DMS79 treated with DMSO at 0.1 percent for 48 hours (cell line): Measurements from ENCODE around the gene TRIM73.
"Not testable (repeated sequence)": the region's sequence is repeated elsewhere in the genome, so short reads cannot be mapped to it uniquely, and the experiment has no call there.

Source experiments
- DNase-seq: peaks from one replicate; lab custom pipeline; 2025; lab: John Stamatoyannopoulos, UW

Gene TRIM73

DNA sequence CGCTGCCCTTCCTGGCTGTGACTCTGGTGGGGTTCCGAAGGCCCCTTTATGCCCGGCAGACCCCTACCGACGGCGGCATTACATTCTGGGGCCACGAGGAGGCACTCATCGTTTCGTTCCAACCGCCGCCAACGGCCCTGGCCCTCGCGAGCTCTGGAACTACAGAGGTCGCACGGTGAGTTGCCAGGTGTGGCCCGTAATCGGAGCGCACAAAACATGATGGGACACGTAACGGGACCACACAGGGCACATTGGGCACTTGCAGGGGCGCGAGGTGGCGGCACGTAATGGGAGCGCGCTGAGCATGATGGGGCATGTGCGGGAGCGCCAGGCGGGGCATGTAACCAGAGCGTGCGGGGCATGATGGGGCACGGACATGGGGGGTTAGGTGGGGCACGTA, at the start of gene TRIM73:
TRIM73 (plus strand) TSS at position 301 of the 400 bp plus-strand sequence. CDS start 3,305 bp downstream, outside the sequence.
- not testable (repeated sequence) for DNase-seq

DNA sequence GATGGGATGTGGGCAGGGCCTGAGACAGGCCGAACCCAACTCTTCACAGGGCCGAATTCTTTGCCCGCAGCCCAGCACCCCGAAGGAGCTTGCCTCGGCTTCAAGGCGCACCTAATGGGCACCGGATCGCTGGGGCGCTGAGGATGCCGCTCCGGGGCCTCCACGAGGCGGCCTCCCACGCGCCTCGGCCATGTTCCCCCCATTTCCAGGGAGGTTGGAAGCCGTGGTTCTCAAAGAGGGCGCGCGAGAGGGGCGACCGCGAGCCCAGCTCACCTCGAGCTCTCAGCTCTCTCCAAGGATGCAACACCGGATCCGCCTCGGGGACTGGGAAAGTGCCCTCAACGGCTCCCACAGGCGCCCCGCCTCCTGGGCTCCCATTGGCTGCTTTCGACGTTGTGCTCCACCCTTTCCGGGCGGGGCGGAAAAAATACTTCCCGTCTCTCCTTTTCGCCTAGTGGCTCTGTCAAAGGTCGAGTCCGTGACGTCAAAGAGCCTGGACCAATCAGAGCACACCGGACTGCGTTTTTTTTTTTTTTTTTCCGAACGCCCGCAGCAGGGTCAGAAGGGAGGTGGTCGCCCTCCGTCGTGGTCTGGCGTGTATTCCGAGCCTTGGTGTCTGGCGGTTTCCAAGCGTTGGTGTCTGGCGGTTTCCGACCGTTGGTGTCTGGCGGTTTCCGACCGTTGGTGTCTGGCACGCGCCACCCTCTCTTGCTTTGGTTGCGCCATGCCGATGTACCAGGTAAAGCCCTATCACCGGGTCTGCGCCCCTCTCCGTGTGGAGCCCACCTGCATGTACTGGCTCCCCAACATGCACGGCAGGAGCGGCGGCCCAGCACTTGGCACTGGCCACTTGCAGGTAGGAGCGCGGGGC, 36.5 kb upstream of the TRIM73 start:
- DNase-seq = not testable (repeated sequence)

DNA sequence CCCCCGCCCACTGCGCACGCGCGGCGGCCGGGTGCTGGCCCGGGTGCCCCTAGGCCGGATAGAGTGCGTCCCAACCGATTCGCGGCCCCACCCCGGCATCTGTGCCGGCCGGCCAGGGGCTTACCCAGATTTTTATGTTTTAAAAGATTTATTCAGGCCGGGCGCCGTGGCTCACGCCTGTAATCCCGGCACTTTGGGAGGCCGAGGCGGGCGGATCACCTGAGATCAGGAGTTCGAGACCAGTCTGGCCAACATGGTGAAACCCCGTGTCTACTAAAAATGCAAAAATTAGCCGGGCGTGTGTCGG, 35.9 kb upstream of the TRIM73 start:
- not testable (repeated sequence) for DNase-seq

DNA sequence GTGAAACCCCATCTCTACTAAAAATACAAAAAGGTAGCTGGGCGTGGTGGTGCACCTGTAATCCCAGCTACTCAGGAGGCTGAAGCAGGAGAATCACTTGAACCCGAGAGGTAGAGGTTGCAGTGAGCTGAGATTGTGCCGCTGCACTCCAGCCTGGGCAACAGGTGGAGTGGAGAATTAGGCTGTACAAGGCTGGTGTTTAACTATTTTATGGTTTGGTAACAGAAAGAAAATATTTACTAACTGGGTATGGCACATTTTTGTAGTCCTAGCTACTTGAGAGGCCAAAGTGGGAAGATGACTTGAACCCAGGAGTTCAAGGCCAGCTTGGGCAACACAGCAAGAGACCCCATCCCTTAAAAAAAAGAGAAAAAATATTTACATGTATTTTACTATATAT, 31.4 kb upstream of the TRIM73 start:
- DNase-seq = not testable (repeated sequence)

DNA sequence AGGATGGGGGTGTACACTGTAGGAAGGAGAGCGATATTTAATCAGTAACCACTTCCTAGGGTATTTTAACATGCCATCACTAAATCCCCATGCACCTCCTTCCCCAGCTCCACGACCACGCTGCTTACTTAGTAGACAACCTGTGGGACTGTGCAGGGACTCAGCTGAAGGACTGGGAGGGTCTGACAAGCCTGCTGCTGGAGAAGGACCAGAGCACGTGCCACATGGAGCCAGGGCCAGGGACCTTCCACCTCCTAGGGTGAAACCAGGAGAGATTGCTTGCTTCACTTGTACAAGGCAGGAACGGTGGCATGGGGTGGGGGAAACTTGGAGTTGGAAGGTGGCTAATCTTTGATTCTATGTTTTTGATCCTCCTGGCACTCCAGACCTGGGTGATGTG, 28.8 kb upstream of the TRIM73 start:
- not testable (repeated sequence) for DNase-seq

DNA sequence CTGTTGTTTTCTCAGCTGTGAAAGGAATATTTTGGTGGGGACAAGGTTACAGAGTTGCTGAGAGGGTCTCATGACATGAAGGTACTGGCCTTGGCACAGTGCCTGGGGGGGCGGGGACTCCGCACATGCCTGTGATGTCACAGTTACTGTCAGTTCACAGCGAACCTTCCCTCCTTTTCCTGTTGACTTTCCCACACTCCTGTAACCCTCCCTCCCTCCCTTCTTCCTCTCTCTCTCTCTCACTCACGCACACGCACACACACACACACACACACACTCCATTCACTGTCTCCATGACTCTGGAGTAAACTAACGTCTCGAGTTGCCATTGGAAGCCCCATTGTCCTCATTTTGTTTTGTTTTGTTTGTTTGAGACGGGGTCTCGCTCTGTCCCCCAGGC, 28.1 kb upstream of the TRIM73 start:
- not testable (repeated sequence) for DNase-seq

DNA sequence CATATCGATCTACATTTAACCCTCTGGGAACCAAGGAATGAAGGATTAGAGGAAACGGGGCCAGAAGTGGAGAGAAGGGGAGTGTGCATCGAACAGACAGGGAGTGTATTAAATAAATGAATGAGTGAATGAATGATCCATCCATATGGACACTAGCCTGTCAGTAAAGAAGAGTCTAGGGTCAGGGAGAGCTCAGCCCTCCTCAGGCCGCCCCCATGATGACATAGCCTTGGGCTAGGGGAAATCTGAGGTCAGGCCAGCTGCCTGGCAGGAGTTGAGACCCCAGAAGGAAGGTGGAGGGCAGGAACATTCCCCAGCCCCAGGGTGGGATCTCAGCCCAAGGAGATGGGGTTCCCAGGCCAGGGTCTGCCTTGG, 21.3 kb upstream of the TRIM73 start:
- DNase-seq = not testable (repeated sequence)

DNA sequence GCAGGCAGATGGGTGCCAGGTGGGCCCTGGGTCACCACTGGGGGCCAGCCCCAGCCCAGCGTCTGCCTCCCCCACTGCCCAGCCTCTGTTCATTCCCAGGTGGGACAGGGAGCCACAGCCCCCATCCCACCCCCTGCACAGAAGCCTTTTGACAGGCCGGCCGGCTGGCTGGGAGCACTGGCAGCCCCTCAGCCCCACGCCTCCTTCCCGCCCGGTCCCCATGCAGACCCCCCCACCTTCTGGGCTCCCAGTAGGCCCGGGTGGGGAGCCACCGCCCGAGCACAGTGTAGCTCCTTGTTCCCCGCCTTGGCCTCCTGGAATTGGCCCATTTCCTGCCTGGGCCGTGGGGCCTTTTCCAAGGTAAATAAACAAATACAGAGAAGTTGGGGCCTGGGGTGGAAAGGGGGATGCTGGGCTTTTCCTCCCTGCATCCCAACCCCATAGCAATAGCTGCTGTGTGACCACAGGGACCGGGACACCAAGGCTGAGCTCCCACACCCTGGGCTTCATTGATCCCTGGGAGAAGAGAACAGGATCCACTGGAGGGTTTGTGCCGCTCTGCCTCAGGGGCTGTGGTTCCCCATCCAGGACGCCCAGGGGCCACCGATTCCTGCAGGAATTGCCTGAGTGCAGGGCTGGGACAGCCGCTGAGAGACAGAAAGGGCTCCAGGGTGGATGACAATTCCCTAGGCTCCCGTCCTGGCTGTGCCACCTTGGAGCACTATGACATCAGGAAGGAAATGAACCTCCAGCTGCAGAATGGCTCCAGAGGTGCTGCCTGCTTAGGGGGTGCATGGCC, 20.7 kb upstream of the TRIM73 start:
- DNase-seq = not testable (repeated sequence)

DNA sequence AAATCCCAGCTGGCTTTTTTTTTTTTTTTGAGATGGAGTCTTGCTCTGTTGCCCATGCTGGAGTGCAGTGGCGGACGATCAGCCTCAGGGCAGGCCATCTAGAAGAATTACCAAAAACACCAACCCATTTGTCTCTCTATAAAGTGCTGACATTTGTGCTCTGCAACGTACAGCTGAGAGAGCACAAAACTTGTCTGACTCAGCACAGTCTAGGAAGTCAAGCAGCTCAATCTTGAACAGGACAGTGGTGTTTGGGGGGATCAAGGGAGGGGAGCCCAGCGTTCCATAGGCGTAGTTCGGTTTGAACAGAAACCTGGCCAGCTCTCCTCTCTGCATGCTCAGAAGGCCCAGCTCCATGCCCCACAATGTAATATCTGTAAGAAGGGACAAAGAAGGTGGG, 2.2 kb upstream of the TRIM73 start:
- not testable (repeated sequence) for DNase-seq

DNA sequence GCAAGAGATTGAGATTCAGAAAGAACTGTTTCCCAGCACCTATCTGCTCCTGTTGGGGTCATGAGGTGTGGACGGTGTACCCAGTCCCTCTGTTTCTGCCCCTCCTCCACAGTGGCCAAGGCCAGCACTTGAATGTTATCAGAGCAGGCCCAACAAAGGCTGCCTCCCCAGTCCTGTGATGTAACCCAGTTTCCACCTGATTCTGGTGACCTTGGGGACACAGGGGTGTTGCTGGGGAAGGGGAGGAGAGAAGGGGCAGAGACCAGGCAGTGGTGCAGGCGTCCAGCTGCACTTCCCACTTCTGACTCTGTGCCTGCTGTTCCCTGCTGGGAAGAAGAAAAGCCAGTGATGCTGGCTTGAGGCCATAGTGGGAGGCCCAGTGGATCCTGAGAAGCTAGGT, 2.4 kb downstream of the TRIM73 start:
- not testable (repeated sequence) for DNase-seq

DNA sequence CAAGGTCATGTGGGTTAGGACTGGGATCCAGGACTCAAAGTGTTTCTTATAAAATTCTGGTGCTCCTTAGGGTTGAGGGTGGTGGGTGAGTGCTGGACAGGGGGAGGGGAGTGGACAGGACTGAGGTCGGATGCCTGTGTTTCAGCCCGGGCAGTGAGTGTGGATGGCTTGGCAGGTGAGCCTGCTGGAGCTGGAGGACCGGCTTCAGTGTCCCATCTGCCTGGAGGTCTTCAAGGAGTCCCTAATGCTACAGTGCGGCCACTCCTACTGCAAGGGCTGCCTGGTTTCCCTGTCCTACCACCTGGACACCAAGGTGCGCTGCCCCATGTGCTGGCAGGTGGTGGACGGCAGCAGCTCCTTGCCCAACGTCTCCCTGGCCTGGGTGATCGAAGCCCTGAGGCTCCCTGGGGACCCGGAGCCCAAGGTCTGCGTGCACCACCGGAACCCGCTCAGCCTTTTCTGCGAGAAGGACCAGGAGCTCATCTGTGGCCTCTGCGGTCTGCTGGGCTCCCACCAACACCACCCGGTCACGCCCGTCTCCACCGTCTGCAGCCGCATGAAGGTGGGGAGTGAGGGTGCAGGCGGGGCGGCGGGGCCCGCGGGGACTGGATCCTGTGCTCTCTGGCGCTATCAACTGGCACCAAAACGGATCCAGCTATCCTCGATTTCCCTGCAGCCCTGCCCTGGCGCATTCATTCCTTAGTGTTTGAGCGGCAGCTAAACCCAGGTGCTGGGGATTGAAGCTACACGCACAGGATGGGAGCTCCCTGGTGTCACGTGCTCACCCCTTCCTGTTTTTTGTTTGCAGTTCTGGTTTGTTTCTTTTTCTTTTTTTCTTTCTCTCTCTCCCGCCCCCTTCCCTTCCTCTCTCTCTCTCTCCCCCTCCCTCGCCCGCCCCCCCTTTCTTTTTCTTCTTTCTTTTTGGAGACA, 3.6 kb downstream of the TRIM73 start:
- DNase-seq = not testable (repeated sequence)

DNA sequence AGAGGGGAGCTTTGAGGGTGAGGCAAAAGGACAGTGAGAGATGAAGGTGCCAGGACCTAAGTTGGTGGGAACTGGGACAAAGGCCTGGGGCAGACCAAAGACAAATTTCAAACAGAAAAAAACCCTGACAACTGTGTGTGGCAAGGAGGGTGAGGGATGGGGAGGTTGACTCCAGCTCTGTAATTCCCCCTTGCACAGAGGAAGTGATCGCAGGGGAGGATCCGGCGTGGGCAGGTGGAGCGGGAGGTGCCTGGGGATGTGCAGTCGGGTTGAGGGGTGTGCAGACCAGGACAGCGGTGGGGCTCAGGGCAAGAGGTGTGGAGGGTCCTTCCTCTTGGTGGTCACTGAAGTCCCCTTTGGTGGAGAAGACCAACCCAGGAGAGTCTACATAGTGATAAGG, 5.1 kb downstream of the TRIM73 start:
- not testable (repeated sequence) for DNase-seq

DNA sequence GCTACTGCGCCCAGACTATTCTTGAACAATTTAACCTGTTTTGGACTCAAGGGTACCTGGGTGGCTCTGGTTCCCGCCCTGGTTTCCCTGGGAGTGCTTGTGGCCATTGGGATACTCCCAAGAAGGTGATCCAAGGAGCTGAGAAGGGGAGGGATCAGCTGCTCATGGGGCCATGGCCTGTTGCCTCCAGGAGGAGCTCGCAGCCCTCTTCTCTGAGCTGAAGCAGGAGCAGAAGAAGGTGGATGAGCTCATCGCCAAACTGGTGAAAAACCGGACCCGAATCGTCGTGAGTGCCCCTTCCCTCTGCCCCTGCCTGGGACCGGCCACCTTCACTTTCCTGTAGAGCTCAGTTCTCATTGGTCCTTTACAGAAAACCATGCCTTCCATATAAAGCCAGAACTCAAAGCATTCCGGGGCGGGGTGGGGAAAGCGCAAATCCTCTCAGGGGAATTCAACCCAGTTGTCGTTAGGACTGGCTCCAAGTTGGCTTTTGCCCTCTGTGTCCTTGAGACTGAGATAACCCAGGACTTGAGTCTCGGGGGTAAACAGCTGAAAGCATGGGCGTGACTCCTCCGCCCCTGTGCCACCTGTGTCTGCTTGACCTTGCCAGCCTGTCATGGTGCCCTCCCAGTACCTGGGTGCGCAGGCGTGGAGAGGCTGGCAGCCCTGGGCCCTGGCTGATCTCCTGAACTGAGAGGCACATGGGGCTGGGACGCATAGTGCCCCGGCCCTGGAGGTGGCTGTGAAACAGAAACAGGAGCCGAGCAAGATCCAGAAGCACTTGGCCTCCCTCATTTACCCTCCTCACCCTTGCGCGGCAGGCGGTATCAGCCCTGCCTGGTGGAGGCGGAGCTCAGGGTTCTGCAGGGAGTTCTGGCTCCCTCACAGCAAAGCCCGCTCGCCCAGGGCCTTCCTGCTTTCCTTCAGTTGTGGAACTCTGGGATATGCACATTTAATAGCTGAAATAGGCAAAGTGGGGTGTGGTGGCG, 8.3 kb downstream of the TRIM73 start:
- not testable (repeated sequence) for DNase-seq

DNA sequence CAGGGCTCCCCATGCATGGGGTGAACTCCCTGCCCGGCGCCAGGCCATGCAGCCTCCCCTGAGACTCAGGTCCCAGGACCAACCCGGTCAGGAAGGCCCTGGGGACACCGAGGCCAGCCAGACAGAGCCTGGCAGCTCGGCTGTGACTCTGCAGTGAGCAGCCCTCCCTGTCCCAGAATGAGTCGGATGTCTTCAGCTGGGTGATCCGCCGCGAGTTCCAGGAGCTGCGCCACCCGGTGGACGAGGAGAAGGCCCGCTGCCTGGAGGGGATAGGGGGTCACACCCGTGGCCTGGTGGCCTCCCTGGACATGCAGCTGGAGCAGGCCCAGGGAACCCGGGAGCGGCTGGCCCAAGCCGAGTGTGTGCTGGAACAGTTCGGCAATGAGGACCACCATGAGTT, 9.2 kb downstream of the TRIM73 start:
- not testable (repeated sequence) for DNase-seq

DNA sequence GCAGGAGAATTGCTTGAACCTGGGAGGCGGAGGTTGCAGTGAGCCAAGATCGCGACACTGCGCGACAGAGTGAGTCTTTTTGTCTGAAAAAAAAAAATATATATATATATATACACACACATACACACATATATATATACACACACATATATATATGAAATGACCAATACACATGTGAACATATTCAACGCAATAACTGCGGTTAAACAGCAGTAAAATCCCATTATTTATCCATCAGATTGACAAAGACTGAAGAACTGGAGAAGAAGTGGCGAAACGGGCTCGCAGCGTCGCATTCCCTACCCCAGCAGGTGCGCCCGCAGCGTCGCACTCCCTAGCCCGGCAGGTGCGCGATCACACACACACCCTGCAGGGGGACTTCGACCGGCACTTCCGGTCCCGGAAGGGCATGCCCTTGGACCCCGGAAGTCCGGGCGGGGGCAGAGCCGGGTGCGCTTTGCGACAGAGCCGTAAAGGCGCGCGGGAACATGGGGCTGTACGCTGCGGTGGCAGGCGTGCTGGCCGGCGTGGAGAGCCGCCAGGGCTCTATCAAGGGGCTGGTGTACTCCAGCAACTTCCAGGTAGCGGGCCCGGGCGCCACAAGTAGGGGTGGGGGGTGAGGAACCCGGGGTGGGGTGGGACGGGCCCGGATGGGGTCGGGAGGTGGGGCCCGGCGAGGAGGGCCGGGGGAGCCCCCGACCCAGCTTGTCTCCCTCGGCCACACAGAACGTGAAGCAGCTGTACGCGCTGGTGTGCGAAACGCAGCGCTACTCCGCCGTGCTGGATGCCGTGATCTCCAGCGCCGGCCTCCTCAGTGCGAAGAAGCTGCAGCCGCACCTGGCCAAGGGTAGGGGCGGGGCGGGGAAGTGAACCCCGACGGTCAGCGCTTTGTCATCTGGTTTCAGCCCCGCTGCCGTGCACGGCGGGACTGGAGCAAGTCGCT, 14.7 kb downstream of the TRIM73 start:
- not testable (repeated sequence) for DNase-seq

DNA sequence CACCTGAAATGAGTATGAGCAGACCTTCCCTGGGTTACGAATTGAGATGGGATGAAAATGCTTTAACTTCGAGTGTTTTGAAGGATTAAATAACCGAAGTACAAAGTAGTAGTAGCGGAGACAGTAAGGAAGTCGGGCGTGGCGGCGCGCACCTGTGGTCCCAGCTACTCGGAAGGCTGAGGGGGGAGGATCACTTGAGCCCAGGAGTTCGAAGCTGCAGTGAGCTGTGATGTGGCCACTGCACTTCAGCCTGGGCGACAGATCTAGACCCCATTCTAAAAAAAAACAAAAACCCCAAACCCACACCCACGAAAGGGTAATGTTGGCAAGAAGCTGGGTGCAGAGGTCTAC, 15.4 kb downstream of the TRIM73 start:
- not testable (repeated sequence) for DNase-seq

DNA sequence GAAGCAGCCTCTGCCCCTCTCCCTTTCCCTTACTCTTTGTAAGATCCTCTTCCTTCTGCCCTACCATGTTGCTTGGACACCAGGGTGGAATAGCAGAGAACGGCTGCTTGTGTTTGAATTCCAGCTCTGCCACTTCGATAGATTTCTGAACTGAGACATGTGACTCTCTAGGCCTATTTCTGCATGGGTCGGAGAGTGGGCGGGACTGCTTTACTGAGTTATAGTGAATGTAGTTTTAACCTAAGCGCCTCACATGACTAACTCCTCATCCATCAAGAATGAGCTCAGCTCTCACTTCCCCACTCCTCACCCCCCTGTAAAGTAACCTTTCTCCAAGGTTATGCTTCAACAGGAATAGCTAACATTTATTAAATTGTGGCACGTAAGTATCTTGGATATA, 18.8 kb downstream of the TRIM73 start:
- DNase-seq = not testable (repeated sequence)

DNA sequence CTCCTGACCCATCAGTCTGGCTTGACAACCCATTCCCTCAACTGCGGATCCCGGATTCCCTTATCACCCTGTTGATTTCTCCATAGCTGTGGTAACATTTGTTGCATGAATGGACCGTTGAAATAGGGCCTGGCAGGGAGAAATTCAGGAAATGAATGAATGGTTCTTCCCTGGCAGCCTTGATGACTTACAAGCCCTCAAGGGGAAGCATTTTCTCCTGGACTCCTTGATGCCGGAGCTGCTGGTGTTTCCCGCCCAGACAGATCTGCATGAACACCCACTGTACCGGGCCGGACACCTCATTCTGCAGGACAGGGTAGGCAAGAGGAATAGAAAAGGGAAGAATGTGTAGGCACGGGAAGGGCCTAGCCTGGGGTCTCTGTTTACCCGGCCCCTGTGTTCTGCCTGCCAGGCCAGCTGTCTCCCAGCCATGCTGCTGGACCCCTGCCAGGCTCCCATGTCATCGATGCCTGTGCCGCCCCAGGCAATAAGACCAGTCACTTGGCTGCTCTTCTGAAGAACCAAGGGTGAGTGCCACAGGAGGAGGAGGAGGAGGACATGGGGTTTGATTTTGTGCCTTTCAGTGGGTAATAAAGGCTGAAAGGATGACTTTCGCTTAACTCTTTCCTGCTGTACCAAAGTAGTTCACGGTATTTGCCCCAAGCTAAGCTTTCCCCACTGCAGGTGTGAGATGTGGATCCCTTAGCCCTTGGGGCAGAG, 19.4 kb downstream of the TRIM73 start:
- not testable (repeated sequence) for DNase-seq

DNA sequence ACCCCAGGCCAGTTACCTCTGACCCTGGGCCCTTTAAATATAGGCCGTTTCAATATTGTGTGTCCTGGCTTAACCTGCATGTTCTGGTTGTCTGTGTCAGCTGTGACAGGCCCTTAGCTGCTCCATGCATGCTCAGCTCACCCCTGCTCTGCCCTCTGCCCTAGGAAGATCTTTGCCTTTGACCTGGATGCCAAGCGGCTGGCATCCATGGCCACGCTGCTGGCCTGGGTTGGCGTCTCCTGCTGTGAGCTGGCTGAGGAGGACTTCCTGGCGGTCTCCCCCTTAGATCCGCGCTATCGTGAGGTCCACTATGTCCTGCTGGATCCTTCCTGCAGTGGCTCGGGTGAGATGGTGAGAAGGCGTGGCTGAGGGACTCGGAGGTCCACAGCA, 20.0 kb downstream of the TRIM73 start:
- DNase-seq = not testable (repeated sequence)
